Immature natural killer cell (primary cell): ENCODE data around the gene ULK4. TPM values are rescaled to one million over a fixed set of nuclear protein-coding genes. Genes with fewer than 3 reads are reported as not detected.
"Not testable (repeated sequence)": the region's sequence is repeated elsewhere in the genome, so short reads cannot be mapped to it uniquely, and the experiment has no call there.

ENCODE experiments used
- DNase-seq, 3 donors: peaks; one replicate each; pipeline ENCODE4 v3.0.0; 2022; ENCODE audit warnings: mixed read lengths in 1 of 3
- H3K27ac Mint-ChIP-seq, 6 donors: one replicate each; pipeline ENCODE4 v1.8.0; 2020; ENCODE audit warnings: mixed read lengths in 6 of 6, mild to moderate bottlenecking in 5 of 6, inconsistent platforms in 4 of 6, moderate library complexity in 3 of 6
- H3K27me3 Mint-ChIP-seq, 3 donors: one replicate each; pipeline ENCODE4 v1.8.0; 2020 to 2021; ENCODE audit warnings: low read depth in 3 of 3, mild to moderate bottlenecking in 3 of 3, mixed read lengths in 3 of 3, moderate library complexity in 3 of 3, inconsistent platforms in 1 of 3
- H3K36me3 Mint-ChIP-seq, 3 donors: one replicate each; pipeline ENCODE4 v1.8.0; 2020; ENCODE audit warnings: mixed read lengths in 3 of 3, inconsistent platforms in 2 of 3, mild to moderate bottlenecking in 2 of 3
- H3K4me1 Mint-ChIP-seq, 2 donors: one replicate each; pipeline ENCODE4 v1.8.0; 2020; ENCODE audit warnings: inconsistent platforms in 2 of 2, mild to moderate bottlenecking in 2 of 2, mixed read lengths in 2 of 2, moderate library complexity in 1 of 2
- H3K4me3 Mint-ChIP-seq, 5 donors: one replicate each; pipeline ENCODE4 v1.8.0; 2020; ENCODE audit warnings: mild to moderate bottlenecking in 5 of 5, mixed read lengths in 5 of 5, inconsistent platforms in 3 of 5, moderate library complexity in 3 of 5
- H3K9me3 Mint-ChIP-seq, 6 donors: one replicate each; pipeline ENCODE4 v1.8.0; 2020; ENCODE audit warnings: mild to moderate bottlenecking in 6 of 6, mixed read lengths in 6 of 6, inconsistent platforms in 4 of 6, moderate library complexity in 3 of 6
- polyA plus RNA-seq, 3 donors: library from polyadenylated mRNA; unstranded; fragments of 300-500 nt; fragmentation: Illumina TruSeq; gene quantifications; one replicate each; pipeline ENCODE4 v1.2.3, GENCODE V29; 2021

Gene ULK4
- polyA plus RNA-seq, 3 donors from 2014 or later: 9.9 to 10.6 (median 9.9) TPM

DNA sequence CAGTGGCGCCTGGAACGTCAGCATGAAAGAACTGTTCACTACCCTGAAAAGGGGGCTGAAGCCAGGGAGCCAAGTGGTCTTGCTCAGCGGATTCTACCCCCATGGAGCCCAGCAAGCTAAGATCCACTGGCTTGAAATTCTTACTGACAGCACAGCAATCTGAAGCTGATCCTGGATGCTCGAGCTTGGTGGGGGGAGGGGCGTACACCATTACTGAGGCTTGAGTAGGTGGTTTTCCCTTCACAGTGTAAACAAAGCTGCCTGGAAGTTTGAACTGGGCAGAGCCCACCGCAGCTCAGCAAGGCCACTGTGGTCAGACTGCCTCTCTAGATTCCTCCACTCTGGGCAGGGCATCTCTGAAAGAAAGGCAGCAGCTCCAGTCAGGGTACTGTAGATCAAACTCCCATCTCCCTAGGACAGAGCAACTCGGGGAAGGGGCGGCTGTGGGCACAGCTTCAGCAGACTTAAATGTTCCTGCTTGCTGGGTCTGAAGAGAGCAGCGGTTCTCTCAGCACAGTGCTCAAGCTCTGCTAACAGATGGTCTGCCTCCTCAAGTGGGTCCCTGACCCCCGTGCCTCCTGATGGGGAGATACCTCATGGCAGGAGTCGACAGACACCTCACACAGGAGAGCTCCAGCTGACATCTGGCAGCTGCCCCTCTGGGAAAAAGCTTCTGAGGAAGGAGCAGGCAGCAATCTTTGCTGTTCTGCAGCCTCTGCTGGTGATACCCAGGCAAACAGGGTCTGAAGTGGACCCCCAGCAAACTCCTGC is 591.0 kb downstream of the ULK4 start:
- DNase-seq, H3K27me3 Mint-ChIP-seq, H3K4me3 Mint-ChIP-seq, H3K4me1 Mint-ChIP-seq, H3K36me3 Mint-ChIP-seq, H3K27ac Mint-ChIP-seq: not testable (repeated sequence)
- peaks cover 5 to 23% (median 13%) of the 10 kb centered on the region in 6 donors for H3K9me3 Mint-ChIP-seq

DNA sequence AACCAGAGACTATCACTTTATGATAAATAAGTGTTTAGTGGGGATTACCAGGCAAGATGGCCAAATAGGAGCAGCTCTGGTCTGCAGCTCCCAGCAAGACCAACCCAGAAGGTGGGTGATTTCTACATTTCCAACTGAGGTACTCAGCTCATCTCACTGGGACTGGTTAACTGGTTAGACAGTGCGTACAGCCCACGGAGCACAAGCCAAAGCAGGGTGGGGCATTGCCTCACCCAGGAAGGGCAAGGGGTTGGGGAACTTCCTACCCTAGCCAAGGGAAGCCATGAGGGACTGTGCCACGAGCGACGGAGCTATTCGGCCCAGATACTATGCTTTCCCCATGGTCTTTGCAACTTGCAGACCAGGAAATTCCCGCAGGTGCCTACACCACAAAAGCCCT is 591.6 kb downstream of the ULK4 start:
- H3K27ac Mint-ChIP-seq: no peak overlapping the region
- peaks cover 5 to 18% (median 11%) of the 10 kb centered on the region in 6 donors for H3K9me3 Mint-ChIP-seq
- peaks cover 0 to 2% (median 2%) of the 10 kb centered on the region in 3 donors for H3K27me3 Mint-ChIP-seq
- peaks cover 0 to 10% (median 7%) of the 10 kb centered on the region in 3 donors for H3K36me3 Mint-ChIP-seq
- H3K4me1 Mint-ChIP-seq: no peaks in the 10 kb centered on the region
- DNase-seq: no peak
- H3K4me3 Mint-ChIP-seq: no peak overlapping the region

DNA sequence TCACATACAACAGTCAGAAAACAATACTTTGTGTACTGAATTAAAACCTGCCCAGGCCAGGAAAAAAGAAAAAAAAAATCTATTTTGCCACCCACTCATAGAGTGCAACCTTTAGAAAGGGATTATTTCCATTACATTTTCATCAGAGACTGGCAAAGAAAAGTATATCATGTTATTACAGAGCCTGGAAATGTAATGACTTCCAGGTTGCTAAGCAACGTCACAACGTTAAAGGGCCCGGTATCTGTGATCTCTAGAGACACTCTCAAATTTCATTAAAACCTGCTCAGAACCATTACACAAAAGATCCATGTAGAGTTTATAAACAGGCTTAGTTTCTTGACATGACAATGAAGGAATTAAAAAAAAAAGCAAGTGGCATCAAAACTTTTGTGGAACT is 592.1 kb downstream of the ULK4 start:
- no peak overlapping the region for H3K4me3 Mint-ChIP-seq
- no peak overlapping the region for H3K27ac Mint-ChIP-seq
- H3K36me3 Mint-ChIP-seq: peaks cover 0 to 10% (median 7%) of the 10 kb centered on the region in 3 donors
- peaks cover 3 to 16% (median 8%) of the 10 kb centered on the region in 6 donors for H3K9me3 Mint-ChIP-seq
- no peak for DNase-seq
- H3K4me1 Mint-ChIP-seq: no peaks in the 10 kb centered on the region
- peaks cover 0 to 2% (median 2%) of the 10 kb centered on the region in 3 donors for H3K27me3 Mint-ChIP-seq

DNA sequence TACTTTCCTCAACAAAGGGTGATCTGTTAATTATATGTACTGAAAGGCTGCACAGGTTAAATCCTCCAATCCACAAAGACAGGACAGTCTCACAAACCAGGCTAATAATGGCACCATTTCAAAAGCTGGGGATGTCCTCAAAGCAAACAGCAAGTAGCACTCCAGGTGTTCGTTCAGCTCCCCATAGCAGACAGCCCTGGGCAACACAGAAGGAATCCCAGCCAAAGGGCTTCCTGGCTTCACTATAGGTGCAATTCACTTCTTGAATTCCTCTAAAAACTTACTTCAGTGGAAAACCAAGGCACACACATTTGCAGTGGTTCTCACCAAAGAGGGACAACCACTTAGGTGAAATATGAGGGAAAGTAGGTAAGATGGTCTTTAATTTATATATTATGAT is 595.9 kb downstream of the ULK4 start:
- no peaks in the 10 kb centered on the region for H3K36me3 Mint-ChIP-seq
- no peaks in the 10 kb centered on the region for H3K4me1 Mint-ChIP-seq
- DNase-seq: no peak
- no peak overlapping the region for H3K27ac Mint-ChIP-seq
- H3K4me3 Mint-ChIP-seq: no peak overlapping the region
- H3K9me3 Mint-ChIP-seq: peaks cover 0 to 2% (median 0%) of the 10 kb centered on the region in 6 donors
- H3K27me3 Mint-ChIP-seq: peaks cover 0 to 2% (median 0%) of the 10 kb centered on the region in 3 donors

DNA sequence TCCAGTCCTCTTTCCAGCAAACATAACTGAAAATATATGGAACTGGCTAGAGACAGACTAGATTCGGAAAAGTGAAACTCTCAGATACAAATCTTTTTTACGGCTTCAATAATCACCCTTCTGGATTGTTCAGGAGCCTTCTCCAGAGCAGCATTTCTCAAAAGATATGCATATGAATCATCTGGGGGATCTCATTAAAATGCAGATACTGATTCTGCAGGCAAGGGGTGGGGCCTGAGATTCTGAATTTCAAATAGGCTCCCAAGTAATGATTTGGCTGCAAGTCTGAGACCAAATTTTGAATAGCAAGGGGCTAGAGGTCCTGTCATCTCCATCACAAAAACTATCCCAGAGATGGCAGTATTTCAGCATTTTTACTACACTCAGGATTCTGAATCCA is 597.2 kb downstream of the ULK4 start:
- H3K9me3 Mint-ChIP-seq: peaks cover 0 to 2% (median 0%) of the 10 kb centered on the region in 6 donors
- H3K4me3 Mint-ChIP-seq: no peak overlapping the region
- H3K36me3 Mint-ChIP-seq: no peaks in the 10 kb centered on the region
- DNase-seq: no peak
- no peaks in the 10 kb centered on the region for H3K4me1 Mint-ChIP-seq
- H3K27ac Mint-ChIP-seq: no peak overlapping the region
- peaks cover 0 to 2% (median 0%) of the 10 kb centered on the region in 3 donors for H3K27me3 Mint-ChIP-seq

DNA sequence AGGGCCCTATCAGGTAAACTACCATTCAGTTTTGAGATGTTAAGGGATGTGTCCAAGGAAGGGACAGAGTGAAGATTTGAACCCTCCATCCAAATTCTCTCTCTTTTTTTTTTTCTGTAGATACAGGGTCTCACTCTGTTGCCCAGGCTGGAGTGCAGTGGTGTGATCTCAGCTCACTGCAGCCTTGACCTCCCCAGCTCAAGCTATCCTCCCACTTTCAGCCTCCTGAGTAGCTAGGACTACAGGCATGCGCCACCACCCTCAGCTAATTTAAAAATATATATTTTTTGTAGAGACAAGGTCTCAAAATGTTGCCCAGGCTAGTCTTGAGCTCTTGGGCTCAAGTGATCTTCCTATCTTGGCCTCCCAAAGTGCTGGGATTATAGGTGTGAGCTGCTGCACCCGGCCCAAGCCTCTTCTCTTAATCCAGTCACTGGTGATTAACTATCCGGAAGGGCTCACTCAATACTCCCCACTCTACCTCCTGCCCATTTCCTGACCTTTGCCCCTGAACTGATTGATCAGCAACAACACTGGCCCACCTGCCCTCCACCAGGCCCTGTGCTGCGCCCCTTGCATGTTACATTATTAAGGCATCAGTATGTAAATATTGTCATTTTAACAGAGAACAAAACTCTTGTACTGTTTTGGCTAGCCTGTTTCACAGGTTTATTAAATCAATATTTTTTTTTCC is 597.9 kb downstream of the ULK4 start:
- Mint-ChIP-seq H3K4me1 (no peaks in the 10 kb centered on the region), H3K36me3 (no peaks in the 10 kb centered on the region), H3K4me3 (no peak overlapping the region), H3K9me3 (peaks cover 0 to 2% (median 0%) of the 10 kb centered on the region in 6 donors), H3K27me3 (peaks cover 0 to 2% (median 0%) of the 10 kb centered on the region in 3 donors), H3K27ac (no peak overlapping the region)
- no peak for DNase-seq

DNA sequence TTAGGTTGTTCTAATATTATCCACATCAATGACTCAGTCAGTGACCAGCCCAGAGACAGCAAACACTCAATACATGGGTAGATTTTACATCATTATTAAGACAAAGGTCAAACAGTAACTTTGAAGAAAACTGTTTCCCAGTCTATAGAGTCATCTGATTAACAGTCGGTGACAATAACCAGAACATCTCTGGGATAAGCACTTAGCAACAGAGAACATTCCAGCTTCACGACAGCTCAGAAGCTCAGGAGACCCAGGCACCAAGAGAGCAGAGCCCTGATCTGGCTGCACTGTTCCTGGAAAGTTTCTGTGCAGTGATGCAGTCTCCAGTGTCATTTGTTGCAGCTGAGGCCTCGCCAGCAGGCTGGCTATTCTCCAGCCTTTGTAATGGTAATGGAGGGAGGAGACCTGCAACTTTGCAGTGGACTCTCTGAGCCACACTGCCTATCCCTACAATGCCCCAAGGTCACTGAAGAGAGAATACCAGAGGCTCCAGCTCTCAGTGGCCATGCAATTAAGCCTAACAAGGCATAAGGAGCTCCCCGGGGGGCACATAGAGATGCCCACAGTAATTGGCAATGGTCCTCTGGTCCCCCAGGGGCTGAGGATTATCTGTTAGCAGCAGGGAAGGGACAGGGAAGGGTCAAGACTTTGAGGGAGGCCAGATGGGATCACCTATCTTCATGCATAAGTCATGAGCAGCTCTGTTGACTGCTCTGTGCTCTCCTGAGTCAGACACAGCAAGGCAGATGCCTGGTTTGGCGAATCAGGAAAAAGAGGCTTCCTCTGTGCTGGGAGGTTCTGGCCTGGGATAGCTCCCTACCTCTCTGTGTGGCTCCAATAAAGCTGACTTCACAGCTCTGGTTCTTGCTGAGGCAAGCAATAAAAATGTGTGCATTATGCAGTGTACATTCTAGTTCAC is 599.0 kb downstream of the ULK4 start:
- DNase-seq: no peak
- Mint-ChIP-seq H3K4me3 (no peak overlapping the region), H3K27ac (no peak overlapping the region), H3K27me3 (peaks cover 0 to 4% (median 0%) of the 10 kb centered on the region in 3 donors), H3K36me3 (peaks cover 0 to 5% (median 0%) of the 10 kb centered on the region in 3 donors), H3K4me1 (no peaks in the 10 kb centered on the region), H3K9me3 (no peaks in the 10 kb centered on the region)

DNA sequence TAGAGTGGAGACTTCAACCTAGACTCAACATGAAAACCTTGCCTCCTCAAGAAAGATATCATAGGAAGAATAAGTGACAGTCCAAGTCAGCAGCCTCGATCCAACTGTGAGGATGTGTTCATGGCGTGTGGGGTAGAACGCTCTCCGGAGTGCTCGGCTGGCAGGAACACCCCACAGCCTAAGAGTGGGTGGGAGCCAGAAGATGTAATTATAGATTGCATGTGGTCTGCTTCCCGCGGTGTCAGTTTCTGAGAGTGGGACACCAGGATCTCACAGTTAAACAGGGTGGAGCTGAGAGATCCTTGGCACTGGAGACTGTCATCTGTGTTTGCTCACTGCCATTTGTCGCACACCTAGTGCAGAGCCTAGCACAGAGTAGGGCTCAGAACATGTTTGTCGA is 604.6 kb downstream of the ULK4 start:
- no peak for DNase-seq
- H3K4me1 Mint-ChIP-seq: no peaks in the 10 kb centered on the region
- no peaks in the 10 kb centered on the region for H3K9me3 Mint-ChIP-seq
- peaks cover 0 to 5% (median 0%) of the 10 kb centered on the region in 3 donors for H3K36me3 Mint-ChIP-seq
- H3K27me3 Mint-ChIP-seq: peaks cover 0 to 4% (median 3%) of the 10 kb centered on the region in 3 donors
- H3K4me3 Mint-ChIP-seq: no peak overlapping the region
- H3K27ac Mint-ChIP-seq: no peak overlapping the region

DNA sequence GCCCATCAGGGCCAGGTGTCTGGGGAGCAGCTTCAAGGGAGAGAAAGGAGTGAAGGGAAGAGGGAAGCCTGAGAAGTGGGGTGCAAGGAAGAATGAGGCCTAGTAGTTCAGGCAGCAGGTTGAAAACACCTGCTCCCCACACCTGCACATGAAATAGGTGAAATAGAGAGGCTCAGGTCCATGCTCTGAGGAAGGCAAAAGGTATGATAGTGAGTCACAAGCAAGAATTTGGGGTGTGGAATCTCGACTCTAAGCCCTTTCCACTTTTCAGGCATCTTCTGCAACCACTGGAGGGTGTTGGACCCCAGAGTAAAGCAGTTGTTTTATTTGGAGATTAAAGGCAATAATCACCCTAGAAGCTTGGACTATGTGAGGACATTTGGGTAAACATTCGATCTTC is 605.1 kb downstream of the ULK4 start:
- Mint-ChIP-seq H3K4me3 (no peak overlapping the region), H3K27ac (no peak overlapping the region), H3K4me1 (no peaks in the 10 kb centered on the region), H3K36me3 (peaks cover 0 to 5% (median 0%) of the 10 kb centered on the region in 3 donors), H3K9me3 (no peaks in the 10 kb centered on the region), H3K27me3 (peaks cover 0 to 4% (median 3%) of the 10 kb centered on the region in 3 donors)
- no peak for DNase-seq

DNA sequence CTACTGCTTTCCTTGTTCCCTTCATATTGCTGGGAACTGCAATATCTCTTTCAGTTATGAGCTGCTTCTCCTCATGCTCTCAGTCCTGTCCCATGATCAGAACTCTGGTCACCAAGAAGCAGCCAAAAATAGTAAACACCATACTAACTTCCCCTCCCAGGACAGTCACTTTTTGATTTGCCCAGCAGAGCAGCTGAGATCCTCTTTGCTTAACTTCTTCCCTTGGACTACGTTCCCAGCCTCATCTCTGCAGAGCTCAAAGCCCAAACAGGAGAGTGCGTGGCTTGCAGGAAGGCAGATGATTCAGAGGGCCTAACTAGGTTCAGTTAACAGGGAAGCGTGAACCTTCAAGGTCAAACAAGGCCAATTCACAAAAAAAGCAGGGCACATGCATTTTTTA is 609.4 kb downstream of the ULK4 start:
- H3K27me3 Mint-ChIP-seq: peaks cover 0 to 3% (median 0%) of the 10 kb centered on the region in 3 donors
- DNase-seq: no peak
- H3K36me3 Mint-ChIP-seq: no peaks in the 10 kb centered on the region
- no peak overlapping the region for H3K27ac Mint-ChIP-seq
- H3K4me3 Mint-ChIP-seq: no peak overlapping the region
- H3K9me3 Mint-ChIP-seq: no peaks in the 10 kb centered on the region
- H3K4me1 Mint-ChIP-seq: no peaks in the 10 kb centered on the region

DNA sequence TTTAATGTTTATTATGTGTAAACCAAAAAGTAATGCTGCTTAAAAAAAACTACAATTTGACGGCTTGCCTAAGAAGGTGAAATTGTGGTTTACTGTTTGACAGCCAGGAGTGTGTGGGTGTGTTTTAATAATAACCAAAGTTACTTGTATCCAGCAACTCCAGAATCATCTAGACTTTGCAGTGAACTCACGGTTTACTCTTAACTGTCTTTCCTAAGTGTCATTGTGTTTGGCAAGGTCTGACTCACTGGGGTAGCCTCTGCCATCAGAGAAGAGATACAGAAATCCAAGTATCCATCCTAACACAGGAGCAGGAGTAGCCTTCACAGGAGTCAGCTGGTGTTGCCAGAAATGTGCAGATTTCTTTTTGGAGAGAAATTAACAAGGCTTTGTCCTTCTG is 611.5 kb downstream of the ULK4 start:
- no peak overlapping the region for H3K27ac Mint-ChIP-seq
- H3K27me3 Mint-ChIP-seq: no peaks in the 10 kb centered on the region
- no peak for DNase-seq
- H3K36me3 Mint-ChIP-seq: no peaks in the 10 kb centered on the region
- H3K4me1 Mint-ChIP-seq: no peaks in the 10 kb centered on the region
- H3K9me3 Mint-ChIP-seq: no peaks in the 10 kb centered on the region
- no peak overlapping the region for H3K4me3 Mint-ChIP-seq

DNA sequence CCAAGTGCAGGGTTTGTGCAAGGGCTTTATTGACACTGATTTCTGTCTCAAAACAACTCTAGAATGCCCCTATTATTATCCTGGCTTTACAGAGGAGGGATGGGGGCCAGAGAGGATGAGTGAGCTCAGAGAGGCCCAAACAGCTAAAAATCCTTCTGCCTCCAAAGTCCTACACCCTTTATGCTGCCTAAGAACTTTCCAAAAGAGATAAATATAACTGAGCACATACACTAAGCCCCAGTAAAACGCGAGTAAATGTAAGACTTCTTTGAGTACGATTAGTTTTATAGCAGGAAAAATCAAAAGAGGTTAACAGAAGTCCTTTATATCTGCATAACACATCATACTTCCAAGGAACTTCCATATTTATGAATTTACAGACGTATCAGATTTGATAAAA is 613.5 kb downstream of the ULK4 start:
- no peaks in the 10 kb centered on the region for H3K36me3 Mint-ChIP-seq
- H3K27me3 Mint-ChIP-seq: peaks cover 0 to 2% (median 0%) of the 10 kb centered on the region in 3 donors
- no peak overlapping the region for H3K27ac Mint-ChIP-seq
- H3K9me3 Mint-ChIP-seq: no peaks in the 10 kb centered on the region
- H3K4me3 Mint-ChIP-seq: no peak overlapping the region
- no peaks in the 10 kb centered on the region for H3K4me1 Mint-ChIP-seq
- no peak for DNase-seq

DNA sequence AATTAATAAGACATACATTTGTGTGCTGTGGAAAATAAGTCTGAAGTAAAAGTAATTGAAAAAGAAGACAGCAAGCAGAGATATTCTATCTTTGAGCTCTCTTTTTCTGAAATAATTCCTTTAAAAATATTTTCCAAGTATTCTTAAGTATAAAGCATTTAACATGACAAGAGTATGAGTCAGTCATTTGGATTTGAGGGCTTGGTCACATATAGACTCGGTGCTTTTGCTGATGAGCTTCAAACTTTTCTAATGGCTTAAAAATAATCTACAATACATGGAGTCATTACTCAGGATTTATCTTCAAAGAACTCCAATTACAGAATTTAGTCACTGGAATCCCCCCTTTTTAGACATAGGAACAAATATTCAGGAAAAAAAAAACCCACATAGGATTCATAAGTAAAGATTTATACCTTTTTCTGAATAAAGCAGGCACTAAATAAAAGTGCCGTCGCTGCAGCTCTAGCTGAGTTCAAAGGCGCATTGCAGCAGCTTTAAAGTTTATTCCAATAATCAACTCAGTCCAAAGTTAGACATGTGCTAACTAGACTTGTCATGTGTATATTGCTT is 615.1 kb downstream of the ULK4 start:
- no peak overlapping the region for H3K27ac Mint-ChIP-seq
- H3K4me1 Mint-ChIP-seq: no peaks in the 10 kb centered on the region
- no peaks in the 10 kb centered on the region for H3K9me3 Mint-ChIP-seq
- no peaks in the 10 kb centered on the region for H3K36me3 Mint-ChIP-seq
- peaks cover 0 to 2% (median 2%) of the 10 kb centered on the region in 3 donors for H3K27me3 Mint-ChIP-seq
- H3K4me3 Mint-ChIP-seq: no peak overlapping the region
- DNase-seq: no peak
